ENCODE measurements around the gene VPS11. TPM values are rescaled to one million over a fixed set of nuclear protein-coding genes. Genes with fewer than 3 reads are reported as not detected.
A peak's percentile ranks its signal among the peaks of the same experiment; 100 is the strongest.

The VPS11 gene
- total RNA-seq, 2 donors from 2014 or later, result 23.0 to 24.1 TPM

- no peak overlapping the region for H3K27ac ChIP-seq
- H3K9ac ChIP-seq (ENCODE audit: low read depth in 2 of 2, low read length in 2 of 2), result no peak overlapping the region
- H3K36me3 ChIP-seq, result peaks cover 8% of the 10 kb centered on the region
- H3K9me3 ChIP-seq, result no peaks in the 10 kb centered on the region
- intact Hi-C loops (cut with DNase I), result no loop called here
- TF ChIP-seq, protein P1, sequence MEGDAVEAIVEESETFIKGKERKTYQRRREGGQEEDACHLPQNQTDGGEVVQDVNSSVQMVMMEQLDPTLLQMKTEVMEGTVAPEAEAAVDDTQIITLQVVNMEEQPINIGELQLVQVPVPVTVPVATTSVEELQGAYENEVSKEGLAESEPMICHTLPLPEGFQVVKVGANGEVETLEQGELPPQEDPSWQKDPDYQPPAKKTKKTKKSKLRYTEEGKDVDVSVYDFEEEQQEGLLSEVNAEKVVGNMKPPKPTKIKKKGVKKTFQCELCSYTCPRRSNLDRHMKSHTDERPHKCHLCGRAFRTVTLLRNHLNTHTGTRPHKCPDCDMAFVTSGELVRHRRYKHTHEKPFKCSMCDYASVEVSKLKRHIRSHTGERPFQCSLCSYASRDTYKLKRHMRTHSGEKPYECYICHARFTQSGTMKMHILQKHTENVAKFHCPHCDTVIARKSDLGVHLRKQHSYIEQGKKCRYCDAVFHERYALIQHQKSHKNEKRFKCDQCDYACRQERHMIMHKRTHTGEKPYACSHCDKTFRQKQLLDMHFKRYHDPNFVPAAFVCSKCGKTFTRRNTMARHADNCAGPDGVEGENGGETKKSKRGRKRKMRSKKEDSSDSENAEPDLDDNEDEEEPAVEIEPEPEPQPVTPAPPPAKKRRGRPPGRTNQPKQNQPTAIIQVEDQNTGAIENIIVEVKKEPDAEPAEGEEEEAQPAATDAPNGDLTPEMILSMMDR (IDR thresholded peaks at IDR 0.05), result no peak
- H3K4me1 ChIP-seq, result no peaks in the 10 kb centered on the region
- DNase-seq, result no peak
- H3K27me3 ChIP-seq, result no peaks in the 10 kb centered on the region
- no peak overlapping the region for H3K4me3 ChIP-seq
Measured at GRCh38 chr11:119112314-119113020, 44.8 kb downstream of the VPS11 start.

DNA sequence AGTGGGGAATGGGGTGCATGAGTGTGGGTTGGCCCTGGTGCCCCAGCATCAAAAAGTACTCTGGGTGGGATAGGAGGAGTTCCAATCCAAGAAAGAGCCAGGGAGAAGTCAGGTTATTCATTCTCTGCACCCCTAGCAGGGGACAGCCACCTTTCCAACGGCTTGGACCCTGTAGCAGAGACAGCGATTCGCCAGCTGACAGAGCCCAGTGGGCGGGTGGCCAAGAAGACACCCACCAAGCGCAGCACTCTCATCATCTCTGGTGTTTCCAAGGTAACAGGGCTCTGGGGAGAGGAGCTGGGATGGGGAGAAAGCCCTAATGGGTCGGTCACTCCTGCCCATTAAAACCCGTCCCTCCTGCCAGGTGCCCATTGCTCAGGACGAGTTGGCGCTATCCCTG lies 46.1 kb downstream of the VPS11 start:
- intact Hi-C loops (cut with DNase I), result no loop called here
- H3K36me3 ChIP-seq, result peaks cover 8% of the 10 kb centered on the region
- H3K4me1 ChIP-seq, result no peaks in the 10 kb centered on the region
- H3K9ac ChIP-seq (ENCODE audit: low read depth in 2 of 2, low read length in 2 of 2), result no peak overlapping the region
- no peak overlapping the region for H3K4me3 ChIP-seq
- no peak for DNase-seq
- H3K27ac ChIP-seq, result no peak overlapping the region
- H3K9me3 ChIP-seq, result no peaks in the 10 kb centered on the region
- H3K27me3 ChIP-seq, result no peaks in the 10 kb centered on the region
- TF ChIP-seq, protein P1 (IDR thresholded peaks at IDR 0.05), result no peak

- Histone ChIP-seq H3K4me3 (no peak overlapping the region), H3K9ac (ENCODE audit: low read depth in 2 of 2, low read length in 2 of 2) (no peak overlapping the region), H3K27ac (no peak overlapping the region), H3K36me3 (peaks cover 8% of the 10 kb centered on the region), H3K9me3 (no peaks in the 10 kb centered on the region), H3K27me3 (no peaks in the 10 kb centered on the region), H3K4me1 (no peaks in the 10 kb centered on the region)
- DNase-seq, result no peak
- TF ChIP-seq, protein P1 (IDR thresholded peaks at IDR 0.05), result no peak
- intact Hi-C loops (cut with DNase I), result no loop called here
Measured at GRCh38 chr11:119114351-119114750, 46.7 kb downstream of the VPS11 start.

DNA sequence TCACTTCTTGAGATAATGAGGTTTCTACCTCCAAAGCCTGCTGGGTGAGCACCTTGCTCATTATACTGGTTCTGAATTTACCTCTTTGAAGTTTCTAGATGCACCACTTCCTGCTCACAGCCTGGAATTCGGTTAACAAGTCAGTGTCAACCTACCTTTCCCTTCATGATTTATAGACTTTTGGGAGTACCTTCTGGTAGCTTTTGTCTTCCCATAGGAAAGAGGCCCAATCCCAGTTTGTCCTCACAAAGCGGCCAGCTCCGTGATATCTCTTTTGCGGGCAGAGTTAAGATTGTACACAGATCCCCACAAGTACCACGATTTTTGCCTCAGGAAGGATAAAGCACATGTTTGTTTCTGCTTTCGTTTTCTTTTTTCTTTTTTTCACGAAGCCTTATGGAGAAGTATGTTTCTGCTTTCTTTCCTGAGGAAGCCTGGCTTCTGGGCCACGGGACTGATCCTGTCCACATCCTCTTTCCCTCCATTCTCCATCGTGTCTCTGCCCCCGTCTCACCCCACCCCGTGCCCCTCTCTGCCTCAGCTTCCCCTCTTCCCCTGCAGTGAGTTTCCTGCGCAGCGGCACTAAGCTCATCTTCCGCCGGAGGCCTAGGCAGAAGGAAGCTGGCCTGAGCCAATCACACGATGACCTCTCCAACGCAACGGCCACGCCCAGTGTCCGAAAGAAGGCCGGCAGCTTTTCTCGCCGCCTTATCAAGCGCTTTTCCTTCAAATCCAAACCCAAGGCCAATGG lies 48.0 kb downstream of the VPS11 start:
- intact Hi-C loops (cut with DNase I), result no loop called here
- Histone ChIP-seq H3K9ac (ENCODE audit: low read depth in 2 of 2, low read length in 2 of 2) (no peak overlapping the region), H3K4me3 (no peak overlapping the region), H3K27me3 (no peaks in the 10 kb centered on the region), H3K4me1 (no peaks in the 10 kb centered on the region), H3K9me3 (no peaks in the 10 kb centered on the region), H3K36me3 (peaks cover 8% of the 10 kb centered on the region), H3K27ac (peak overlapping the region; percentile 53)
- DNase-seq, result no peak
- TF ChIP-seq, protein P1 (IDR thresholded peaks at IDR 0.05), result no peak

DNA sequence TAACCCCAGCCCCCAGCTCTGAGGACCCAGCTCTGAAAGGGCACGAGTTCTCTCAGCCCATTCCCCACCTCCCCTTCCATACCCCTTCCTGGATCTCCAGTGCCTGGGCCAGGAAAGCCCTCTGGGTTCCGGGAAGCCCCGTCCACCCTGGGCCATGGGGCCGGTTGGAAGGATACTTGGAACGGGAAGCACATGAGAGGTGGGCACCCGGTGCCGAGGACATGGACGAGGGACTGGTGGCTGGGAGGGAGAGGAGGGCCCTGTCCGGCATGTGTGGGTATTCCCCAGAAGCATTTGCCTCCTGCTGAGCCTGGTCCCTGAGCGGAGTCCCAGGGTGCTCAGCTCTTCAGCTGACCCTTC lies 48.6 kb downstream of the VPS11 start:
- H3K4me3 ChIP-seq, result no peak overlapping the region
- H3K27ac ChIP-seq, result peak overlapping the region; percentile 53
- no peaks in the 10 kb centered on the region for H3K9me3 ChIP-seq
- H3K9ac ChIP-seq (ENCODE audit: low read depth in 2 of 2, low read length in 2 of 2), result no peak overlapping the region
- DNase-seq, result no peak
- H3K4me1 ChIP-seq, result no peaks in the 10 kb centered on the region
- intact Hi-C loops (cut with DNase I), result no loop called here
- H3K27me3 ChIP-seq, result no peaks in the 10 kb centered on the region
- TF ChIP-seq, protein P1 (IDR thresholded peaks at IDR 0.05), result no peak
- peaks cover 8% of the 10 kb centered on the region for H3K36me3 ChIP-seq

Data from colonic mucosa (tissue), 4 donors.